ENCODE data around the gene UBE2E2. TPM values are rescaled to one million over a fixed set of nuclear protein-coding genes. Genes with fewer than 3 reads are reported as not detected.

The UBE2E2 gene
- total and polyA plus RNA-seq, 4 donors, result 21.5 to 87.5 (median 29.0) TPM

DNA sequence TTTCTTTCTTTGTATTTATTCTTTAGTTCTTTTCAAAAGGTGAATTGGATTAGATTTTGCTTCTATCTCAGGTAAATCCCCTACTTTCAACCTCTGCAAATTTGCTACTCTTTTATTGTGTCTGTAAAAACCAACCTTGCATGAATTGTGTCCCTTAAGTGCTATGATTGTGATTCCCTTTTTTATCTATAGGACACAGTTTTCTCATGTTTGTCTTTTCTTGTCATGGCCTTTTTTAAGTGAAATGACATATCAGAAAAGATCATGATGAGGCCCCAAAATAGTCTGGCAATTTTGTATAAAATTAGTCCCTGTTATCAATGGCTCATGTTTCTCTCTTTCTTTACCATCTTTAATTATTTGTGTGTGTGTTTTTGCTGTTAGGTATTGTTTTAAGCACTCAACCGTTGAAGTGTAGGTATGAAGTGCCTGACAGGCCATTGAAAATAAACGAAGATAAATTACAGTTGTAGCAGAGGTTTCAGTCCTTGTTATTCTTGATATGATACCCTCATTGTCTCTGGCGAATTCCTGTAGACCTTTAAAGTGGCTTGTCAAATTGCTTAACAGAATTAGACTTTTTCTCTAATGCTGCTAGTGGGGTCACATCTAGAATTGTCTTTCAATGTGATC, 184.3 kb downstream of the UBE2E2 start:
- DNase-seq, result no peak
- peaks cover 0 to 4% (median 0%) of the 10 kb centered on the region in 3 donors for H3K27me3 ChIP-seq (ENCODE audit: control insufficient read depth in 3 of 3, insufficient read depth in 3 of 3, low read length in 2 of 3)
- peaks cover 0 to 2% (median 0%) of the 10 kb centered on the region in 4 donors for H3K9me3 ChIP-seq (ENCODE audit: control insufficient read depth in 4 of 4, insufficient read depth in 3 of 4, low read length in 3 of 4)
- no peak overlapping the region for H3K27ac ChIP-seq (ENCODE audit: low read depth in 1 of 2, low read length in 1 of 2)
- H3K36me3 ChIP-seq (ENCODE audit: control insufficient read depth in 4 of 4, insufficient read depth in 4 of 4, low read length in 4 of 4), result no peaks in the 10 kb centered on the region
- WGBS, 2 donors, result 49 to 79% methylated on average over 3 of the region's 3 CpGs
- TF ChIP-seq, protein P1, sequence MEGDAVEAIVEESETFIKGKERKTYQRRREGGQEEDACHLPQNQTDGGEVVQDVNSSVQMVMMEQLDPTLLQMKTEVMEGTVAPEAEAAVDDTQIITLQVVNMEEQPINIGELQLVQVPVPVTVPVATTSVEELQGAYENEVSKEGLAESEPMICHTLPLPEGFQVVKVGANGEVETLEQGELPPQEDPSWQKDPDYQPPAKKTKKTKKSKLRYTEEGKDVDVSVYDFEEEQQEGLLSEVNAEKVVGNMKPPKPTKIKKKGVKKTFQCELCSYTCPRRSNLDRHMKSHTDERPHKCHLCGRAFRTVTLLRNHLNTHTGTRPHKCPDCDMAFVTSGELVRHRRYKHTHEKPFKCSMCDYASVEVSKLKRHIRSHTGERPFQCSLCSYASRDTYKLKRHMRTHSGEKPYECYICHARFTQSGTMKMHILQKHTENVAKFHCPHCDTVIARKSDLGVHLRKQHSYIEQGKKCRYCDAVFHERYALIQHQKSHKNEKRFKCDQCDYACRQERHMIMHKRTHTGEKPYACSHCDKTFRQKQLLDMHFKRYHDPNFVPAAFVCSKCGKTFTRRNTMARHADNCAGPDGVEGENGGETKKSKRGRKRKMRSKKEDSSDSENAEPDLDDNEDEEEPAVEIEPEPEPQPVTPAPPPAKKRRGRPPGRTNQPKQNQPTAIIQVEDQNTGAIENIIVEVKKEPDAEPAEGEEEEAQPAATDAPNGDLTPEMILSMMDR (IDR thresholded peaks at IDR 0.05; ENCODE audit: control extremely low read depth, extremely low read depth), result no peak
- no peak for ATAC-seq (ENCODE audit: insufficient read depth, low FRiP score)
- H3K4me3 ChIP-seq, result no peak overlapping the region
- no peak overlapping the region for H3K9ac ChIP-seq (ENCODE audit: insufficient read depth in 1 of 2, low read length in 2 of 2)
- H3K4me1 ChIP-seq (ENCODE audit: control insufficient read depth in 5 of 5, insufficient read depth in 5 of 5, low read length in 5 of 5), result peaks cover 0 to 10% (median 0%) of the 10 kb centered on the region in 5 donors

DNA sequence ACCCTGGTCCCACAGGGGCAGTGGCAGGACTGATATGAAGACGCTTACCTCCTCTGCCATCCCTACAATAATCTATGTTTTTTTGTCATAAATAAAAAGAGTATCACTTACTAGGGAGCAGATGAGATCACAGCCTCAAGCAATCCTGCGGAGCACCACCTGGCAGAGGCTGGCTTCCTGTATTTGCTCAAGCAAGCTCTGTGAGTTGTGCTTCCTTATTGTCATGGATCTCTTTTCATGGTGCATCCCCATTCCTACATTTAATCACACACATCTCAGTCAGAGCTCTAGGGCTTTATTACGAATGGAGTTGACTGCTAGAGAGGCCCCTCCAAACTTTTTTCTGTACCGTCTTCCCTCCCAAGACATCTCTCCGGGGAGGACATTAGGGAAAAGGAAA, 186.0 kb downstream of the UBE2E2 start:
- H3K9ac ChIP-seq (ENCODE audit: insufficient read depth in 1 of 2, low read length in 2 of 2), result no peak overlapping the region
- TF ChIP-seq, protein P1 (IDR thresholded peaks at IDR 0.05; ENCODE audit: control extremely low read depth, extremely low read depth), result no peak
- H3K36me3 ChIP-seq (ENCODE audit: control insufficient read depth in 4 of 4, insufficient read depth in 4 of 4, low read length in 4 of 4), result no peaks in the 10 kb centered on the region
- no peak overlapping the region for H3K4me3 ChIP-seq
- ATAC-seq (ENCODE audit: insufficient read depth, low FRiP score), result no peak
- H3K9me3 ChIP-seq (ENCODE audit: control insufficient read depth in 4 of 4, insufficient read depth in 3 of 4, low read length in 3 of 4), result peaks cover 0 to 2% (median 0%) of the 10 kb centered on the region in 4 donors
- WGBS, 2 donors, result 84 to 87% methylated on average over 5 of the region's 5 CpGs
- peaks cover 0 to 4% (median 0%) of the 10 kb centered on the region in 3 donors for H3K27me3 ChIP-seq (ENCODE audit: control insufficient read depth in 3 of 3, insufficient read depth in 3 of 3, low read length in 2 of 3)
- no peak for DNase-seq
- H3K4me1 ChIP-seq (ENCODE audit: control insufficient read depth in 5 of 5, insufficient read depth in 5 of 5, low read length in 5 of 5), result peaks cover 0 to 13% (median 0%) of the 10 kb centered on the region in 5 donors
- no peak overlapping the region for H3K27ac ChIP-seq (ENCODE audit: low read depth in 1 of 2, low read length in 1 of 2)

DNA sequence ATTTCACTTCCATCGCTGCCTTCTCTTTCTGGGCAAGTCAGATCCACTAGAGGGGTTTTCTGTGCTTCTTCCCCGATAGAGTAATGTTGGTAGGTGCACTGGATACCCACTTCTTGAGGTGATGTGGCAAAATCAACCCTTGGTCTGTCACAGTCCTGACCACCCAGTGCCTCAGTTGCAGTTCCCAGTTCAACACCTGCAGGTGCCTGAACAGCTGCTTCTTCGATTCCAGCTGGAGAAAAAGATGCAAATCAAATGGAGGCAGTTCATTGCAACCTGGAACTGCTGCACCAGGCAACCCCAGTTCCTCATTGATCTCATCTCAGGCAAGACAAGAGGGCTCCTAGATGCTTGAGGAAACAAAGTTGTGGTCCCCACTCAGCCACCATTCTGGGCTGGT, 186.6 kb downstream of the UBE2E2 start:
- ATAC-seq (ENCODE audit: insufficient read depth, low FRiP score), result no peak
- H3K9ac ChIP-seq (ENCODE audit: insufficient read depth in 1 of 2, low read length in 2 of 2), result no peak overlapping the region
- peaks cover 0 to 13% (median 0%) of the 10 kb centered on the region in 5 donors for H3K4me1 ChIP-seq (ENCODE audit: control insufficient read depth in 5 of 5, insufficient read depth in 5 of 5, low read length in 5 of 5)
- TF ChIP-seq, protein P1 (IDR thresholded peaks at IDR 0.05; ENCODE audit: control extremely low read depth, extremely low read depth), result no peak
- H3K9me3 ChIP-seq (ENCODE audit: control insufficient read depth in 4 of 4, insufficient read depth in 3 of 4, low read length in 3 of 4), result peaks cover 0 to 2% (median 0%) of the 10 kb centered on the region in 4 donors
- H3K27ac ChIP-seq (ENCODE audit: low read depth in 1 of 2, low read length in 1 of 2), result no peak overlapping the region
- H3K4me3 ChIP-seq, result no peak overlapping the region
- peaks cover 0 to 4% (median 0%) of the 10 kb centered on the region in 3 donors for H3K27me3 ChIP-seq (ENCODE audit: control insufficient read depth in 3 of 3, insufficient read depth in 3 of 3, low read length in 2 of 3)
- 91 to 98% methylated on average over 3 of the region's 3 CpGs for WGBS, 2 donors
- DNase-seq, result no peak
- H3K36me3 ChIP-seq (ENCODE audit: control insufficient read depth in 4 of 4, insufficient read depth in 4 of 4, low read length in 4 of 4), result no peaks in the 10 kb centered on the region

Measured in lung (tissue), 12 donors.